GM18508 (cell line): ENCODE measurements around the gene POGLUT3.

ENCODE experiments used
- ATAC-seq: cut with Tn5 transposase; IDR thresholded peaks from one replicate; pipeline ENCODE4 v1.9.1; 2021; ENCODE audit warnings: moderate number of reproducible peaks; ENCODE audit not compliant: insufficient read depth, unreplicated experiment

POGLUT3 gene

GRCh38 chr11:108508653-108509593 lies 10.7 kb upstream of the POGLUT3 start:
- no peak for ATAC-seq

GRCh38 chr11:108501396-108501795 lies 3.2 kb upstream of the POGLUT3 start:
- no peak for ATAC-seq

- ATAC-seq = no peak
These were observed 2.5 kb upstream of the POGLUT3 start for GRCh38 chr11:108500721-108501120.

DNA sequence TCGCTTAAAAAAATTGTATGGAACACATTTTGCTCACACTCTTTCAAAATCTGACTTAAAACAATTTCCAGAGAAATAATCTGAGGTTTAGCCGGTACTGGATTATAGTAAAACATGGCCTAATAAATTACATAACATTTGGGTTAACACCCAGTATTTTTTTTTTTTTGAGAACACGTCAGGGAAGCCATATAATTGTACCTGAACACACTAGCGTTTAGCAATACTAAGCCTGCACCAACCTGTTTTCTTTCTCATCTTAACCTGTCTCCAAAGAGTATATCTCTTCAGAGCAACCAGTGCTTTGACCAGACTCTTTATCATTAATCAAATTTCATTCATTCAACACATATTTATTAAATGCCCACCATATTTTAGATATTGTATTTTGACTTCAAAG lies 2.0 kb upstream of the POGLUT3 start:
- ATAC-seq = no peak

DNA sequence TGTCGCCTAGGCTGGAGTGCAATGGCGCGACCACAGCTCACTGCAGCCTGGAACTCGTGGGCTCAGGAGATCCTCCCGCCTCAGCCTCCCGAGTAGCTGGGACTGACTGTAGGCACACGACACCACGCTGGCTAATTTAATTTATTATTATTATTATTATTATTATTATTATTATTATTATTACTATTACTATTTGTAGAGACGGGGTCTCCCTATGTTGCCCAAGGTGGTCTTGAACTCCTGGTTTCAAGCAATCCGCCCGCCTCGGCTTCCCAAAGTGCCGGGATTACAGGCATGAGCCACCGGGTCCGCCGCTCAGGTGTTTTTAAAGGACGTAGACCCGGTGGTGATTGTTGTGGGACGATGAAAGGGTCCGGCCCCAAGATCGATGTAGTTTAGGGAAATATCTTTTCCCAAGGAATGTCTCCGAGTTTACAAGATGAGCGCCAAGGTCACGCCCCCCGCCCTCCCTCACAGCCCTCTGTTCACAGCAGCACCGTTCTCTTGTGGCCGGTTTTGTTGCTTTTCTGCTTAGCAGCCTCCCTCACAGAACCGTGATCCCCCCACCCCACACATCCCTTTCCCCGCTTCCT lies 728 bp upstream of the POGLUT3 start:
- ATAC-seq = no peak

DNA sequence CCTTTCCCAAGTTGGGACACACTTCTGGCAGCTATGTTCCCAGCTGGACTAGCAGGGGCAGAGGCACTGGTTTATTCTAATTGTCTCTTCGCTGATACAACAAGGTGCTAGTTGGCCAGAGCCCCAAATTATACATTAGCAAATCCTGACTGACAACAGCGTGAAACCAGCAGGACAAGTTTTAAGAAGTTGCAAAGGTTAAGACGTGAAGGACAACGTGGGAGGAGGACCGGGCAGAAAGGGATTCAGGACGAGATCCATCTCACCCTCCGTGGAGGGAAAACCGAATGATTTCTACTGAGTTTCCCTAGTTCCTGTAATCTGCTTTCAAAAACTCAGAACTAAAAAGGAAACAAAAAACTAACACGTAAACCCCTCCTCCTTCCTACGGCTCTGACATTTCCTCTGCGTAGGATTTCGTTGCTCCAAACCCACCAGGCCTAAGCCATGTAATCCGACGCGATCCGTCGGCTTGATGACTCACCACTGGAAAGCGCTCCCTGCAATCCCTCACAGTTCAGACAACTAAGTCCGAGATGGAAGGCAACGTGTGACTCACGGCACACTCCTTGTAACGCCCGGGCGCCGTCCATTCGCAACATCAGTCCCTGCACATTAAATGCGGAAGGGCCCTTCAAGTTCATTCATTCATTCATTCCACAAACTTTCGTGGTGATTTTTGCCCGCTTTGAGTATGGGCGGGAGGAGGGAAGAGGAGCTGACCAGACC lies 703 bp downstream of the POGLUT3 start:
- peak; percentile 57 for ATAC-seq

GRCh38 chr11:108496643-108497256 lies 1.4 kb downstream of the POGLUT3 start:
- no peak for ATAC-seq

- no peak for ATAC-seq
These were observed 2.9 kb downstream of the POGLUT3 start for GRCh38 chr11:108495326-108495725.

- no peak for ATAC-seq
These were observed 4.0 kb downstream of the POGLUT3 start for GRCh38 chr11:108494182-108494581.

- ATAC-seq = no peak
These were observed 6.2 kb downstream of the POGLUT3 start for GRCh38 chr11:108491936-108492335.

DNA sequence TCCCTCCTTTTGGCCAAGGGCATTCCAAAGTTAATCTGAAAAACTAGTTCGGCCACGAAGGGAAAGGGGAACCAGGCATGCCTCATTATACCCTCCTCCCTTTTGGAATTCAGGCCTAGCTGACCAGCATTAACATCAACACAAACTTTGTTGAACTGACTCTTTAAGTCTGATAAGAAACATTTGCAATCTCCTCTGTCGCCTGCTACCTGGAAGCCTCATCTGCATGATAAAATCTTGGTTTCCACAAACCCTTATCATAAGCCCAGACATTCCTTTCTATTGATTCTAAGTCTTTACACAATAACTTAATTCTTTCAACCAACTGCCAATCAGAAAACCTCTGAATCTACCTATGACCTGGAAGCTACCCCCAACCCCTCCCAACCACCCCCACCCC lies 11.4 kb downstream of the POGLUT3 start:
- ATAC-seq = no peak

GRCh38 chr11:108486331-108486730 lies 11.9 kb downstream of the POGLUT3 start:
- ATAC-seq = no peak

DNA sequence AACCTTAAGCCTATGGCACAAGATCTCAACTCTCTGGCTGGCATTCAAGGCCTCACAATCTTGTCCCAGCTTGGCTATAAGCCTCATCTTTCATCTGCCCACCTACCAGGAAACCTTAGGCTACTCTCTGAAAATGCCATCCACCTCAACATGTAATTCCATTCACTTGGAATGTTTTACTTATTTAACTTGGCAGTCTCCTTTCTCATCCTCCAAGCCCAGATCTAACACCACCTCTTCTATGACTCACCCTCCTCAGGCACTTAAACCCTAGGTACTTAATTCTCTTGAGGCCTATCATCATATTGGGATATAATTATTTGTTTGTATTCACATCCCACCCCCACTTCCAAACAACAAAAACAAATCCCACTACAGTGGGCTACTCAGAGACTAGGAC lies 15.0 kb downstream of the POGLUT3 start:
- ATAC-seq = no peak

- ATAC-seq = no peak
These were observed 23.3 kb downstream of the POGLUT3 start for GRCh38 chr11:108474664-108475463.

DNA sequence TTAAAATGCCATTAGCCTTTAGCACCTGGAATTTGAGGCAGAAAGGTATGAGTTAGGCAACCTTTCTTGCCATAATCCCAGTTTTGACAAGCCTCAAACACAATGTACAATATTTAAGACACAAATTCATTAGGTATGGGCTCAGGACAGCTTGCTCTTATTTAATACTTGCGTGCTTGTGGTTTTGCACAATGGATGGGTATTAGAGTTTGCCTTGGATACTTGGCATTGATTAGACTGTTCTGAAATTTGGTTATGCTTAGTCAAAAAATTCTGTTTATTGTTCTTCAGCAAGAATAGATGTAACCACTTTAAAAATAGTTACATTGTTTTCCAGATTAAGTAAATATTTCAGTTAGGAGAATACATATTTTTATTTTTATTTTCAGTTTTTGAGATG lies 25.5 kb downstream of the POGLUT3 start:
- ATAC-seq = no peak

DNA sequence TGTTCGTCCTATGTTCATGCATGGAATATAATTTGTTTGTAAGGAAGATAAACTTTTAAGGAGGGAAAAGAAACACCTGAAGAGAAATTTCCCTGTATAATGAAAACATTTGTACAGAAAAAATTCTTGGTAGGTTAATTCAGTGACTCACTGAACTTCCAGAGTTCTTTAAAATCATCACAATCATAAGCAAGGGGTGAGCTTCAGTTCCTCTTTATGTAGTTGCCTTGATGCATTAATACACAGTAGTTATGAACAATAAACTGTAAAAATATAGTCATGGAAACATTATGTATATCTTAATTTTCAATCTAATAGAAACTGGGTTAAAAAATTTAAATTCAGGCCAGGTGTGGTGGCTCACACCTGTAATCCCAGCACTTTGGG lies 29.7 kb downstream of the POGLUT3 start:
- ATAC-seq = no peak

GRCh38 chr11:108467091-108467823 lies 30.9 kb downstream of the POGLUT3 start, which contains the start of gene C11orf65:
TSS of gene C11orf65 (minus strand) at chr11:108467529. CDS start at chr11:108461559, 5,970 bp downstream.
- peak; percentile 93 for ATAC-seq

GRCh38 chr11:108466405-108466804 lies 31.8 kb downstream of the POGLUT3 start:
- ATAC-seq = no peak

DNA sequence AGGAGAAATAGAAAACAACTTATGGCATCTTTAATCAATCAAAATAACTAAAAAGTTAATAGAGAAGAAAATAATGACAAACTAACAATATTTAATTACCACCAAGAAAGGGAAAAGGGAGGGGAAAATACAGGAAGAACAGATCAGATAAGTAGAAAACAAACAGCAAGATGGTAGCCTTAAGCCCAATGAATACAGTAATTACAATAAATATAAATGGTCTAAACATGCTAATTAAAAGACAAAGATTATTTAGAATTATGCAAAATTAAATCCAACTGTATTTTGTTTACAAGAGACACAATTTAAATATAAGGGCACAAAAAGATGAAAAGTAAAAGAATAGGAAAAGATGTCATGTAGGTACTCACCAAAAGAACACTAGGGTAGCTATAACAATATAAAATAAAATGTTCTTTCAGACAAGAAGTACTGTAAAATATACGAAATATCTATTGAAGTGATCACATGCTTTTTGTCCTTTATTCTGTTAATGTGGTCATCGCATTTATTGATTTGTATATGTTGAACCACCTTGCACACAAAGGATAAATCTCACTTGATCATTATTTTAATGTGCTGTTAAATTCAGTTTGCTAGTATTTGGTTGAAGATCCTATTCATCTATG lies 44.9 kb downstream of the POGLUT3 start:
- ATAC-seq = no peak
